ENCODE measurements around the gene EGR1. TPM values are rescaled to one million over a fixed set of nuclear protein-coding genes. Genes with fewer than 3 reads are reported as not detected.

Gene EGR1
- total and polyA plus RNA-seq, 2 of the 4 experiments (the other 2 are of a cell fraction) = 2.9 to 104 TPM

DNA sequence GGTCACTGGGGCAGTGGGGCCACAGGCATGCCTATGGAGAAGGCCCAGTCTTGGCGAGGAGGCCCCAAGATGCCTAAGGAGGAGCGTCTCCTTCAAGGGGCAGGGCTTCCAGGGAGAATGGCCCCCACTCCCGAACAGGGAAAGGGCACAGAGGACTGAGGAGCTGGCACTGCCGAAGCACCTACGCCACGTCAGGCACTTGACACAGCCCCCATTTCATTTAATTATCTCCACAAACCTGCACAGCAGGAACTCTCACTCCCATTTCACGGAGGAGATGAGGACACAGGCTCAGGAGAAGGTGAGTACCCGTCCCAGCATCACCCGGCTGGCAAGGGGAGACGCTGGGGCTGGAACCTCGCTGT lies 26.0 kb downstream of the EGR1 start:
- H4K5ac ChIP-seq (ENCODE audit: low read depth, low read length) = peak overlapping the region; percentile 81
- DNase-seq (no peak), ATAC-seq (ENCODE audit: low read depth) (no peak)
- H2BK120ac ChIP-seq (ENCODE audit: low read depth, low read length) = peak overlapping the region; percentile 32; the same call in 1 of the 2 replicates
- H3K9ac ChIP-seq (ENCODE audit: low read depth, low read length) = peak overlapping the region; percentile 80
- peaks cover 11% of the 10 kb centered on the region; the same call in 1 of the 2 replicates for H3K27me3 ChIP-seq (ENCODE audit: control insufficient read depth, insufficient read depth, low read length)
- H2BK15ac ChIP-seq (ENCODE audit: low read depth, low read length) = no peak overlapping the region
- no peak overlapping the region for H3K56ac ChIP-seq (ENCODE audit: extremely low read depth, insufficient read depth, low read length)
- H3K4me2 ChIP-seq (ENCODE audit: low read depth, low read length) = peak overlapping the region; percentile 89
- peaks cover 9% of the 10 kb centered on the region; the same call in 1 of the 2 replicates for H3K9me1 ChIP-seq (ENCODE audit: insufficient read depth, low read length)
- ChIA-PET POLR2A (ENCODE audit: unreplicated experiment) (no interaction called here), CTCF (no interaction called here)
- intact Hi-C loops (cut with micrococcal nuclease) = no loop called here
- H3K18ac ChIP-seq (ENCODE audit: low read depth, low read length) = peak overlapping the region; percentile 59; the same call in 1 of the 2 replicates
- BruUV-seq (replicated peaks) = no TSS peak
- H4K91ac ChIP-seq (ENCODE audit: insufficient read depth, low read depth, low read length) = no peak overlapping the region; the same call in 1 of the 2 replicates
- no peak overlapping the region for H2BK5ac ChIP-seq (ENCODE audit: low read depth, low read length, poor library complexity, severe bottlenecking)
- H3K4me1 ChIP-seq (ENCODE audit: control insufficient read depth, insufficient read depth, low read length) = peaks cover 20% of the 10 kb centered on the region
- H3K27ac ChIP-seq (ENCODE audit: insufficient read depth, low read length) = no peak overlapping the region
- H4K20me1 ChIP-seq (ENCODE audit: insufficient read depth, low read length) = no peaks in the 10 kb centered on the region; the same call in 1 of the 2 replicates
- no peak for TF ChIP-seq MXI1 (IDR thresholded peaks at IDR 0.05; ENCODE audit: borderline replicate concordance, low read depth, low read length)
- TF ChIP-seq FOS (IDR thresholded peaks at IDR 0.05; ENCODE audit: low read depth, low read length) = no peak
- no peak for TF ChIP-seq RAD21 (IDR thresholded peaks at IDR 0.05; ENCODE audit: low read length)
- TF ChIP-seq MAFK (IDR thresholded peaks at IDR 0.05; ENCODE audit: low read depth, low read length) = no peak
- no peak for TF ChIP-seq MAZ (IDR thresholded peaks at IDR 0.05; ENCODE audit: borderline replicate concordance, low read depth, low read length)
- TF ChIP-seq RCOR1 (IDR thresholded peaks at IDR 0.05; ENCODE audit: insufficient replicate concordance, low read length) = no peak
- TF ChIP-seq RFX5 (IDR thresholded peaks at IDR 0.05; ENCODE audit: low read depth, low read length) = no peak
- no peak; the same call in 1 of the 2 replicates for TF ChIP-seq POLR2A (IDR thresholded peaks at IDR 0.05; ENCODE audit: low read depth, low read length)
- TF ChIP-seq, protein P1, sequence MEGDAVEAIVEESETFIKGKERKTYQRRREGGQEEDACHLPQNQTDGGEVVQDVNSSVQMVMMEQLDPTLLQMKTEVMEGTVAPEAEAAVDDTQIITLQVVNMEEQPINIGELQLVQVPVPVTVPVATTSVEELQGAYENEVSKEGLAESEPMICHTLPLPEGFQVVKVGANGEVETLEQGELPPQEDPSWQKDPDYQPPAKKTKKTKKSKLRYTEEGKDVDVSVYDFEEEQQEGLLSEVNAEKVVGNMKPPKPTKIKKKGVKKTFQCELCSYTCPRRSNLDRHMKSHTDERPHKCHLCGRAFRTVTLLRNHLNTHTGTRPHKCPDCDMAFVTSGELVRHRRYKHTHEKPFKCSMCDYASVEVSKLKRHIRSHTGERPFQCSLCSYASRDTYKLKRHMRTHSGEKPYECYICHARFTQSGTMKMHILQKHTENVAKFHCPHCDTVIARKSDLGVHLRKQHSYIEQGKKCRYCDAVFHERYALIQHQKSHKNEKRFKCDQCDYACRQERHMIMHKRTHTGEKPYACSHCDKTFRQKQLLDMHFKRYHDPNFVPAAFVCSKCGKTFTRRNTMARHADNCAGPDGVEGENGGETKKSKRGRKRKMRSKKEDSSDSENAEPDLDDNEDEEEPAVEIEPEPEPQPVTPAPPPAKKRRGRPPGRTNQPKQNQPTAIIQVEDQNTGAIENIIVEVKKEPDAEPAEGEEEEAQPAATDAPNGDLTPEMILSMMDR (conservative IDR thresholded peaks at IDR 0.05; ENCODE audit: low read depth, low read length) = no peak
- no peak for TF ChIP-seq BHLHE40 (IDR thresholded peaks at IDR 0.05; ENCODE audit: low read depth, low read length)
- TF ChIP-seq, protein P2, sequence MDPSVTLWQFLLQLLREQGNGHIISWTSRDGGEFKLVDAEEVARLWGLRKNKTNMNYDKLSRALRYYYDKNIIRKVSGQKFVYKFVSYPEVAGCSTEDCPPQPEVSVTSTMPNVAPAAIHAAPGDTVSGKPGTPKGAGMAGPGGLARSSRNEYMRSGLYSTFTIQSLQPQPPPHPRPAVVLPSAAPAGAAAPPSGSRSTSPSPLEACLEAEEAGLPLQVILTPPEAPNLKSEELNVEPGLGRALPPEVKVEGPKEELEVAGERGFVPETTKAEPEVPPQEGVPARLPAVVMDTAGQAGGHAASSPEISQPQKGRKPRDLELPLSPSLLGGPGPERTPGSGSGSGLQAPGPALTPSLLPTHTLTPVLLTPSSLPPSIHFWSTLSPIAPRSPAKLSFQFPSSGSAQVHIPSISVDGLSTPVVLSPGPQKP (IDR thresholded peaks at IDR 0.05; ENCODE audit: borderline replicate concordance, low read depth, low read length) = no peak
- no peaks in the 10 kb centered on the region for H3K79me1 ChIP-seq (ENCODE audit: low read depth in 1 of 2, low read length in 2 of 2)
- dilution Hi-C loops (cut with HindIII; ENCODE audit: low sequenced_read_pairs, unreplicated experiment) = no loop called here
- H3K36me3 ChIP-seq (ENCODE audit: control insufficient read depth, insufficient read depth, low read length) = no peaks in the 10 kb centered on the region
- H3K14ac ChIP-seq (replicated peaks; ENCODE audit: low read depth, low read length) = peak overlapping the region; percentile 89
- H3K9me3 ChIP-seq (ENCODE audit: control insufficient read depth, insufficient read depth, low read length) = no peaks in the 10 kb centered on the region
- H2BK20ac ChIP-seq (ENCODE audit: low read depth, low read length) = peak overlapping the region; percentile 27; the same call in 1 of the 2 replicates
- in situ Hi-C loops (cut with MboI; ENCODE audit: low sequenced_read_pairs) = no loop called here
- H3K4ac ChIP-seq (ENCODE audit: low read depth, low read length) = peak overlapping the region; percentile 66
- H3K4me3 ChIP-seq (ENCODE audit: insufficient read depth, low read depth, low read length) = peak overlapping the region; percentile 64
- peak overlapping the region; percentile 22 for H2AK9ac ChIP-seq (replicated peaks; ENCODE audit: low read depth, low read length, poor library complexity)
- H2AFZ ChIP-seq (replicated peaks; ENCODE audit: low read length, poor library complexity) = peak overlapping the region; percentile 94
- H2AK5ac ChIP-seq (ENCODE audit: low read depth, low read length) = peak overlapping the region; percentile 86
- WGBS, 2 experiments (ENCODE audit: extremely low coverage in 2 of 2, insufficient read length in 1 of 2) = 57% methylated on average over 5 of the region's 11 CpGs; no CpG with 5 or more reads in 1 of the 2 experiments
- H4K8ac ChIP-seq (ENCODE audit: low read depth in 2 of 2, low read length in 2 of 2) = peak overlapping the region; percentile 84 to 88; a peak in 3 of 4 replicates
- peak overlapping the region; percentile 84; the same call in 1 of the 2 replicates for H3K23ac ChIP-seq (ENCODE audit: low read depth, low read length)

All from IMR-90 (cell line).